Measurements from ENCODE around the gene SRSF3. TPM values are rescaled to one million over a fixed set of nuclear protein-coding genes. Genes with fewer than 3 reads are reported as not detected.

The SRSF3 gene
- total RNA-seq = 100 to 1,000 TPM; 105 to 374 (median 181) TPM

DNA sequence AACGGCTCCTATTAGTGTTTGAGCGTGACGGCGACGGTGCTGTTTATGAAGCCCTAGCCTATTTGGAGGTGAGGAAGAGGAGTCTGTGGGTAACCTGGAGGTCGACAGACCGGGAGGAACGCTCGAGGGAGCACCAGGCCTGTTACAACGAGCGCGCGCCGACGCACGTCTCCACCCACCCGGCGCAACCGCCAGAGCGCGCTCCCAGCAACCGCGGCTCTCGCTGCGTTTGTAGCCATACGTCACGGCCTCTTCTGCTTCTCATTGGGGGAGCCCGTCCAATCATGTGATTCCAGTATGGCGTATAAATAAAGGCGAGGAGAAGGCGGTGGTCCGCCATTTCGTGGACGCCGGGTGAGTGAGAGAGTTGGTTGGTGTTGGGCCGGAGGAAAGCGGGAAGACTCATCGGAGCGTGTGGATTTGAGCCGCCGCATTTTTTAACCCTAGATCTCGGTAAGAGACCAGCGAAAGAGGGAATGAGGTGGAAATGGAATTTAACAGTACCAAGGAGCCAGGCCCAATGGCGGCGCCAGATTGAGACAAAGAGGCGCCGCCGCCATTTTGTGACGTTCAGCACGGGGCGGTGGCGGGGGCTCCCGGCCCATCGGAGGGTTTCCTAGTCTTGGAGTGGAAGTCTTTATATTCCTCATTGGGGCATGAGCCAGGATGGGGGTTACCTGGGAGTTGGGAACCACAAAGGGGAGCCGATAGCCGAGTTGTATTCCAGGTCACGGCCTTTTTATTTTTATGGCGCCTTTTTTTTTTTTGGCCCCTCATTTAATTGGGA lies at the start of gene SRSF3:
SRSF3 (plus strand) TSS at position 334 of the 787 bp plus-strand sequence. CDS start 2,401 bp downstream, outside the sequence.
- in situ Hi-C loops (cut with MboI; ENCODE audit: low pct_unique_long_range_greater_than_20kb in 2 of 9, low sequenced_read_pairs in 9 of 9, unreplicated experiment in 9 of 9) = no loop called here
- H3K27ac ChIP-seq = peak within 1 kb of the TSS; percentile 97 to 98
- WGBS, 10 experiments = 0 to 1% (median 0%) methylated on average over 1 to 38 of the region's 58 CpGs; no CpG with 5 or more reads in 3 of the 10 experiments

DNA sequence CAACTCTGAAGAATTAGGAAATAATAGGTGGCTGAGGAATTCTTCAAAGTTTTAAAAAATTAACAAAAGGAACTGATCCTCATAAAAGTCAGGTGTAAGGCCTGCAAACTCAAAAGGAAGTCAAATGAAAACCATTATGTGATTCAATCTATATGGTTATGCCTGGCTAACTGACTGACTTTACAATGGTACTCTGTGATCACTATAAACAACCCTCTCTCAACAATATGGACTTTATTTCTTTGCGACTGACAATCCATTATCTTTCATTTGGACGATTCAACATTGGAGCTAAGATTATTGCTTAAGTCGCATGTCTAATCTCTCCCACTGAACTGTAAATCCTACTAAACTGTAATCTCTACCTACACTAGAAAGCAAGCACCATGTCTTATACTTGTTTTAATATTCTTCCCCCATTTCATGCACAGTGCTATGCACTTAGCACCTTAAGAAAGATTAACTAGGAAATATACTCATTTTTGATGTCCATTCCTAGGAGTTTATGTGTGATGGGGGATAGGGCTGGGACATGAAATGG lies 48.3 kb upstream of the SRSF3 start:
- no peak for ATAC-seq (replicated peaks in 6 of 8)
- WGBS, 10 experiments = 0 to 27% (median 15%) methylated on average over 2 to 3 of the region's 3 CpGs
- H3K4me3 ChIP-seq = peak overlapping the region; percentile 74 to 97 (median 92)
- H3K27ac ChIP-seq = no peak overlapping the region
- H3K4me1 ChIP-seq (replicated peaks in 1 of 2) = peaks cover 15 to 23% of the 10 kb centered on the region in 2 donors
- in situ Hi-C loops (cut with MboI; ENCODE audit: low pct_unique_long_range_greater_than_20kb in 2 of 9, low sequenced_read_pairs in 9 of 9, unreplicated experiment in 9 of 9) = no loop called here

More for the DNA sequence above, at the start of gene SRSF3:
- peaks cover 26 to 27% of the 10 kb centered on the region in 2 donors for H3K4me1 ChIP-seq (replicated peaks in 1 of 2)
- ATAC-seq (replicated peaks in 6 of 8) = peak; percentile 90 to 98 (median 96)
- H3K4me3 ChIP-seq = peak within 1 kb of the TSS; percentile 63 to 78 (median 75)

GRCh38 chr6:36546308-36546919 lies 47.7 kb upstream of the SRSF3 start:
- Histone ChIP-seq H3K4me3 (peak overlapping the region; percentile 74 to 97 (median 92)), H3K27ac (peak overlapping the region; percentile 75 to 85), H3K4me1 (replicated peaks in 1 of 2) (peaks cover 15 to 23% of the 10 kb centered on the region in 2 donors)
- 0 to 6% (median 0%) methylated on average over 1 to 15 of the region's 15 CpGs for WGBS, 10 experiments
- in situ Hi-C loops (cut with MboI; ENCODE audit: low pct_unique_long_range_greater_than_20kb in 2 of 9, low sequenced_read_pairs in 9 of 9, unreplicated experiment in 9 of 9) = no loop called here
- ATAC-seq (replicated peaks in 6 of 8) = peak in 6 of 8 experiments; percentile 2 to 9 (median 5)

- ATAC-seq (replicated peaks in 6 of 8) = peak; percentile 73 to 95 (median 93)
- H3K4me1 ChIP-seq (replicated peaks in 1 of 2) = peaks cover 15 to 23% of the 10 kb centered on the region in 2 donors
- 0 to 19% (median 0%) methylated on average over 1 to 9 of the region's 51 CpGs; no CpG with 5 or more reads in 5 of the 10 experiments for WGBS, 10 experiments
- peak within 1 kb of the TSS; percentile 74 to 97 (median 92) for H3K4me3 ChIP-seq
- in situ Hi-C loops (cut with MboI; ENCODE audit: low pct_unique_long_range_greater_than_20kb in 2 of 9, low sequenced_read_pairs in 9 of 9, unreplicated experiment in 9 of 9) = no loop called here
- H3K27ac ChIP-seq = peak within 1 kb of the TSS; percentile 75 to 85
Observed at GRCh38 chr6:36546920-36547645, 47.1 kb upstream of the SRSF3 start, which contains the start of gene STK38. Gene STK38, minus strand, starts transcription at chr6:36547479. Its CDS starts 7,277 bp downstream, at chr6:36540202.

- peaks cover 15 to 23% of the 10 kb centered on the region in 2 donors for H3K4me1 ChIP-seq (replicated peaks in 1 of 2)
- peak in 1 of 8 experiments; percentile 1 for ATAC-seq (replicated peaks in 6 of 8)
- no peak overlapping the region for H3K27ac ChIP-seq
- WGBS, 10 experiments = 13 to 69% (median 41%) methylated on average over 1 to 9 of the region's 13 CpGs
- in situ Hi-C loops (cut with MboI; ENCODE audit: low pct_unique_long_range_greater_than_20kb in 2 of 9, low sequenced_read_pairs in 9 of 9, unreplicated experiment in 9 of 9) = no loop called here
- peak overlapping the region in 4 of 5 donors; percentile 74 to 97 (median 86) for H3K4me3 ChIP-seq
Observed at GRCh38 chr6:36547646-36548400, 46.3 kb upstream of the SRSF3 start.

DNA sequence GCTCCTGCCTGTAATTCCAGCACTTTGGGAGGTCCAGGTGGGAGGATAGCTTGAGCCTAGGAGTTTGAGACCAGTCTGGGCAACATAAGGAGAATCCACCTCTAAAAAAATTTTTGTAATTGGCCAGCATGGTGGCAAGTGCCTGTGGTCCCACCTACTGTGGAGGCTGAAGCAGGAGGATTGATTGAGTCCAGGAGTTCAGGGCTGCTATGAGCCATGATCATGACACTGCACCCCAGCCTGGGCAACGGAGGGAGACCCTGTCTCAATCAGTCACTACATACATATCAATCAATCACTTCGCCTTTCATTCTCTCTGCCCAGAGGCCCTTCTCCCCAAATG lies 45.8 kb upstream of the SRSF3 start:
- no peak for ATAC-seq (replicated peaks in 6 of 8)
- Histone ChIP-seq H3K4me3 (no peak overlapping the region), H3K4me1 (replicated peaks in 1 of 2) (peaks cover 15 to 23% of the 10 kb centered on the region in 2 donors), H3K27ac (no peak overlapping the region)
- WGBS, 10 experiments = 70 to 100% (median 76%) methylated on average over 1 to 2 of the region's 2 CpGs; no CpG with 5 or more reads in 5 of the 10 experiments
- in situ Hi-C loops (cut with MboI; ENCODE audit: low pct_unique_long_range_greater_than_20kb in 2 of 9, low sequenced_read_pairs in 9 of 9, unreplicated experiment in 9 of 9) = no loop called here

GRCh38 chr6:36550473-36551000 lies 43.6 kb upstream of the SRSF3 start:
- H3K4me1 ChIP-seq (replicated peaks in 1 of 2) = peaks cover 9 to 17% of the 10 kb centered on the region in 2 donors
- H3K4me3 ChIP-seq = no peak overlapping the region
- no peak for ATAC-seq (replicated peaks in 6 of 8)
- in situ Hi-C loops (cut with MboI; ENCODE audit: low pct_unique_long_range_greater_than_20kb in 2 of 9, low sequenced_read_pairs in 9 of 9, unreplicated experiment in 9 of 9) = no loop called here
- no peak overlapping the region for H3K27ac ChIP-seq
- WGBS, 10 experiments = 80 to 100% (median 100%) methylated on average over 1 of the region's 1 CpG; no CpG with 5 or more reads in 2 of the 10 experiments

DNA sequence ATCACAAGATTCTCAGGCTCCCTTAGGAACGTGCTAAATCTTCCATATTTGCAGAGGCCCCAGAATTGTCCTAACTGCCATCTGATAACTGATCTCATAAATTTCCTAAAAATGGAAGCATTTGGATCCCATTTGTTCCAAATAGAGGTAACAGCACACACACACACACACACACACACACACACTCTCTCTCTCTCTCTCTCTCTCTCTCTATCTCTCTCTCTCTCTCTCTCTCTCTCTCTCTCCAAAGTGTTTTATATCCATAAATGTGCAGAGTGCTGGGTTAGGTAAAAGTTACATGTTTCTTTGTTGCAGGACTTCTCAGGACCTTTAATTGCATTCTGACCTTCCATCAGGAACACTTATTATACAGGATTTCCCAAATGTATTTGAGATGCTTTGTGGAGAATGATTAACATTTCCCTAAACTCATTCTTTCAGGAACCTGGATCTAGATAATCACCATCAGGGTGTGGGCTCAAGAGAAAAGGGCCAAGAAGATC lies 38.4 kb upstream of the SRSF3 start:
- Histone ChIP-seq H3K4me1 (replicated peaks in 1 of 2) (peaks cover 2 to 10% of the 10 kb centered on the region in 2 donors), H3K27ac (no peak overlapping the region), H3K4me3 (no peak overlapping the region)
- 14 to 80% (median 14%) methylated on average over 1 of the region's 1 CpG; no CpG with 5 or more reads in 7 of the 10 experiments for WGBS, 10 experiments
- in situ Hi-C loops (cut with MboI; ENCODE audit: low pct_unique_long_range_greater_than_20kb in 2 of 9, low sequenced_read_pairs in 9 of 9, unreplicated experiment in 9 of 9) = no loop called here
- ATAC-seq (replicated peaks in 6 of 8) = no peak

- WGBS, 10 experiments = 73 to 100% (median 87%) methylated on average over 1 to 5 of the region's 5 CpGs
- Histone ChIP-seq H3K27ac (no peak overlapping the region), H3K4me3 (no peak overlapping the region), H3K4me1 (replicated peaks in 1 of 2) (peaks cover 2 to 10% of the 10 kb centered on the region in 2 donors)
- ATAC-seq (replicated peaks in 6 of 8) = no peak
- in situ Hi-C loops (cut with MboI; ENCODE audit: low pct_unique_long_range_greater_than_20kb in 2 of 9, low sequenced_read_pairs in 9 of 9, unreplicated experiment in 9 of 9) = no loop called here
Observed at GRCh38 chr6:36556281-36556680, 37.9 kb upstream of the SRSF3 start.

GRCh38 chr6:36559011-36559793 lies 35.0 kb upstream of the SRSF3 start:
- Histone ChIP-seq H3K4me3 (no peak overlapping the region), H3K27ac (no peak overlapping the region), H3K4me1 (replicated peaks in 1 of 2) (peaks cover 2 to 18% of the 10 kb centered on the region in 2 donors)
- ATAC-seq (replicated peaks in 6 of 8) = no peak
- in situ Hi-C loops (cut with MboI; ENCODE audit: low pct_unique_long_range_greater_than_20kb in 2 of 9, low sequenced_read_pairs in 9 of 9, unreplicated experiment in 9 of 9) = no loop called here
- 17 to 96% (median 75%) methylated on average over 1 to 7 of the region's 7 CpGs for WGBS, 10 experiments

DNA sequence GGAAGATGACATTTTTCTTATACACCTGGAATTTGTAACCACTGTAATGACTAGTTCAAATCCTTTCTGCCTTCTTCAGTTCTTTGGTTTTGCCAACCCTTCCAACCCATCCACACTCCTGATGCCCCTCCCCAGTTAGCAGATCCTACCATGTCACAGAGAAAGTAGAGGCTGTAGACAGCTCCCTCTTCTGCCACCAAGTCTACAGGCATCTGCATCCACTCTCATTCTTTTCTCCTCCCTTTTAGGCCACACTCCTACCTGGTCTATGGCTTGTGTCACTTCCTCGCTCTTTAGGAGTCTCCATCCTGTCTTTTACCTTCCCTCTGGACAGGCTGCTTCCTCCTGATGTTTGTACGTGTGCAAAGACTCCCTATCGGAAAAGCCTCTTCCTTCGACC lies 33.3 kb upstream of the SRSF3 start:
- ATAC-seq (replicated peaks in 6 of 8) = no peak
- Histone ChIP-seq H3K4me3 (no peak overlapping the region), H3K4me1 (replicated peaks in 1 of 2) (peaks cover 2 to 11% of the 10 kb centered on the region in 2 donors), H3K27ac (no peak overlapping the region)
- WGBS, 10 experiments = 68 to 100% (median 91%) methylated on average over 1 to 4 of the region's 4 CpGs; no CpG with 5 or more reads in 2 of the 10 experiments
- in situ Hi-C loops (cut with MboI; ENCODE audit: low pct_unique_long_range_greater_than_20kb in 2 of 9, low sequenced_read_pairs in 9 of 9, unreplicated experiment in 9 of 9) = no loop called here

Measured in motor neuron (in vitro differentiated cells).